Stimulated activated CD8-positive, alpha-beta memory T cell treated with anti-CD3 and anti-CD28 coated beads, Interleukin-7, amount 100 ng/mL, for 1 hour (primary cell): Measurements from ENCODE around the gene GCLM.
"Not testable (repeated sequence)": the region's sequence is repeated elsewhere in the genome, so short reads cannot be mapped to it uniquely, and the experiment has no call there.

Experiments
- DNase-seq, 2 donors: peaks; one replicate each; pipeline ENCODE4 v3.0.0-alpha.2; 2020; ENCODE audit warnings: low read depth in 2 of 2

The GCLM gene

DNA sequence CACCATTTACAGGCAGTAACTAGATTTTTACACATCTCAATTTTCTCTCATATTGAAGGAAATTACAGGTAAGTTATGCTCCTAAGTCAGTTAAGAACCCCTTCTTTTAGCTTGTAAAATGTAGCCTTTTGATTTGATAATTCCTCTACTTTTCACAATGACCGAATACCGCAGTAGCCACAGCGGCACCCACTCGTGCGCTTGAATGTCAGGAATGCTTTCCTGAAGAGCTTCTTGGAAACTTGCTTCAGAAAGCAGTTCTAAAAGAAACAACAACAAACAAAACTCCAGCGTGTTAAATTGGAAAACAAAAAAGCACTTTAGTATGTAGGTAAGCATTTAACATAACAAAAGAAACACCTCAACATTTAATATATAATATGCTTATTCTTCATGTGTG lies 20.3 kb downstream of the GCLM start:
- no peak for DNase-seq

DNA sequence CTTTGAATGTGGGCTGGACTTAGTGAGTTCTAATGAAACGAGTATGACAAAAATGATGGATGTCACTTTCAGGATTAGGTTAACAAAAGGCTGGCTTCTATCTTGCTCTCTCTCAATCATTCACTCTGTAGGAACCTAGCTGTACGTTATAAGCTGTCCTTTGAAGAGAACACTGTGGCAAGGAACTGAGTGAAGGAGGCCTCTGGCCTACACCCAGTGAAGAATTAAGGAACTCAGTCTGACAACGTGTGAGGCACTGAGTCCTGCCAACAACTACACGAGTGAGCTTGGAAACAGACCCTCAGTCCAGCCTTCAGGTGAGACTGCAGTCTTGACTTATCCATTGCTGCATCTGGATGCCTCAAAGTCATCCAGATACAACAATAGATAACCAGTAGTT lies 27.0 kb downstream of the GCLM start:
- DNase-seq, result no peak

DNA sequence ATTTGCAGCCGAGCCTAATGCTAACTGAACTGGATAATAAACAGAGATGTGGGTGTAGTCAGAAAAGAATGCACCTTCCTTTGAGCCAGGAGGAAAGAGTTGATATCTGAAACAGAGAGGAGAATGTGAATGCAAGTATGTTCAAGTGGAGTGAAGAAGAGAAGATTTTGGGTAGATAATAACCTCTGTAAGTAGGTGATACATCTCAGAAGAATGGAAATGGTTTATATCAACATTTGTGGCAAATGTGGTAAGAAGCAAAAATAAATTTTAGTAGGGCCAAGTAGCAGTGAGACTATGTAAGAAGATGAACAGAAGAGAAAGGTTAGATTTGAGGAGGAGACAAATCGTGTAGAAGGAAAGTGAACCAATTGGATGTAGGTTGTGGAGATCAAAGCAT lies 28.5 kb downstream of the GCLM start:
- no peak for DNase-seq

DNA sequence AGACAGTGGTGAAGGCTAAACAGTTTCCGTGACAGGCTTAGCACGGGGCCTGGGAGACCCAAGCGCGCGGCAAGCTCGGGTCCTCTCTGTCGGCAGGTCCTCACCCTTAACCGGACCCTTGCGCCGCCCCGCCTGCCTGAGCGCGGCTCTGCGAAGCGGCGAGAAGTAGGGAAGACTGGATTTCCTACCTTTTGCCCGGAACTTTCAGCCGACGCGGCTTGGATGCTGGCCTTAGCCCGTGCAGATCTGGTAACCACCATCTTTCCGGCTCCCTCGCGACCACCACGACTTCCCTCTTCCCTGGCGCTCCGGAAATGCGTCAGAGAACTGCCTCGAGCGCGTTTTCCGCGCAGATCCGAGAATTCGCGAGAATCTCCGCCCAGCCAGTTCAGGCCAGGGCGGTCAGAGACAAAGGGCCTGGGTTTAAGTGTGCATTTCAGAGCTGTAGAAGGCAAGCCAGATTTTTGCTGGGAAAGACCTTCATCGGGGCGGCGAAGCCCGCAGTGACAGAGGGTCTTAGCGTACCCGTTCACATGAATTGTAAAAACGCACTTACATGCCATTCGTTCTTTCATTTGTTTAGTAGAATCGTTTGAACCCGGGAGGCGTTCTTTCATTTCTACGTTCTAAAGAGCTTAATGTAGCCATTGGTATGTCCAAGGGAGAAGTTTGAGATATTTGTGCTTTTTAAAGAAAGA lies 30.2 kb downstream of the GCLM start, which contains the start of gene DNTTIP2:
DNTTIP2 (minus strand) TSS at position 318 of the 698 bp plus-strand sequence; CDS start at position 260, 58 bp downstream.
- DNase-seq, result peak; percentile 76 to 80

DNA sequence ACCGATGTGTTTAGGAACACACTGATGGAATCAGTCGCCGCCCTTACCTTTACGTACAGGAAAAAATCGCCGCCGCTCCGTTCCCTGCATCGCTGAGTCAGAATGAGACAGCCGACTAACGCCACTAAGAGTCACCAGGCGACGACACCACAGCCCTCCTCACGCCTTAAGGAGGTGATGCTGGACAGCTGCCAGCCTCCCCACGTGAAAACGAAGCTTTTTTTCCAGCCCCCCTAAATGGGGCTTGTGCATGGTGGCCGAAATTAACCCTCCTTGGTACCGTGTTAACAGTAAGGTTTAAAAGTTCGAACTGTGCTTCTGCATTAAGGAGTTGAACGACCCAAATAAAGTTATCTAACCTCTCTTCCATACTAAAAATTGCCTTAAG lies 30.7 kb downstream of the GCLM start:
- peak; percentile 45 to 48 for DNase-seq

DNA sequence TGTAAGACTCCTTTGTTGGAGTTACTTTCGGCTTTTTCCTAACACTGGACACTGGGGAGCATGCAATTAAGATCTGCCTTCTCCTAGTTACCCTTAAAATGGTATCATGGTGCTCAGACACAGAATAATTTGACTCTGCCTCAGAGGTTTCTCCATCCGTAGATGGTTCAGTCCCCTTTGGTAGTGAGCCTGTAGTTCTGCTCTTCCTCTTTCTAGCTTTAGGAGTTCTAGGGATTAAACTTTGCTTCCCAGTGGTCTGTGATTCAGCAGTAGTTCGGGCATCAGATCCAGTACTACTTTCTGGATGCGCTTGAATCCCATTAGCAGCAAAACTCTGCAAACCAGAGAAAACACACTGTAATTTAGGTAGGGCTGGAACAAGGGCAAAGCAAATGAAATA lies 31.7 kb downstream of the GCLM start:
- no peak for DNase-seq

DNA sequence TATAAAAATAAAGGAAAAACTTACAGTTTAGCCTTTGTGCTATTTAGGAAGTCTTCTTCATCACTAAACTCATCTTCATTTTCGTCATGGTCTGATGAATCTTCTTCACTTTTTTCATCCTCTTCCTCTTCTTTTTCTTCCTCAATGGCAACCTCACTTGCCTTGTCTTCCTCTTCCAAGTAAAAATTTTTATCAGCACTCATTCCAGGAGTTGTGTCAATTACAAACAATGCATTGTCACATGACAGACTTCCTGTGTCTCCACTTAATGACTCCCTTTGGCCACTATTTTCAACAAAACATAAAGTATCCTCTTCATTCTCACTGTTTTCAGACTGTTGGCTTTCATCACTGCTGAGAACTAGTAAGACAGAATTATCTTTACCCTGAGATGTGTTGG lies 33.0 kb downstream of the GCLM start:
- no peak for DNase-seq

DNA sequence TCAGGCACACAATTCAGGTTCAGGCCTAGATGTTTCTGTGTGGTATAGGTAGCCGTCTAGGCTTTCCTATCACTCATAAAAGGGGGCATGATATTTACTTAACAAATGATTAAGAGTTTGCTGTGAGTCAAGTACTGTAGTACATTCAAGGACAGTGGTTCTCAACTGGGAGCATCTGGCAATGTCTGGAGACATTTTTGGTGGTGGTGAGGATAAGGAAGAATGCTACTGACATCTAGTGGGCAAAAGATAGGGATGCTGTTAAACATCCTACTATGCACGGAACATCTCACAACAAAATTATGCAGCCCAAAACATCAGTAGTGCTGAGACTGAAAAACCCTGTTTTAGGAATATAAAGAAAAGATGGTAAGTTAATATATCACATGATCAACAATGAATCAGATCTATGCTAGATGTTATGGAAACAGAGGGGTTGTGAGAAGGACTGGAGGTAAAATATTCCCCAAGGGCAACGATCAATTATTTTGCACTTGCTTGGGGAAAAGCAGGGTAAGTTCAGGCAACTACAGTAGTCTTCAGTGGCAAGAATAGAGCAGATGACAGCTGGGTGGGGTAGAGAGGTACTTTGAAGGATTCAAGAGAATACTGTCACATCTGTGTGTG lies 35.1 kb downstream of the GCLM start:
- DNase-seq, result no peak

DNA sequence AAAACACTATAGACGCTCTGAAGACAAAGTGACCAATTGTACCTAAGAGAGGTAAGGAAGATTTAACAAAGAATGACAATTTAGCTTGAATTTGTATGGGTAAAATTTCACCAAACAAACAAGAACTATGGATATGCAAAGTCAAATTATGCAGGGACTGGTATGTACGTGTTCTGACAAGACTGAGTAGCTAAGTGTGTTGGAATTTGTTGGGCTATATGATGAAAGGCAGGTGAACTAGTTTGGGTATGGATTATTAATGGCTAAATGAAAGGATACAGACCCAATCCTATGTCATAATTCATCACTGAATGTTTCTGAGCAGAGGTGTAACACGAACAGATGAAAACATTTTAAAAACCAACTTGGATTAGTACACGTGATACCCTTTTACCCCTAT lies 37.9 kb downstream of the GCLM start:
- DNase-seq, result no peak

DNA sequence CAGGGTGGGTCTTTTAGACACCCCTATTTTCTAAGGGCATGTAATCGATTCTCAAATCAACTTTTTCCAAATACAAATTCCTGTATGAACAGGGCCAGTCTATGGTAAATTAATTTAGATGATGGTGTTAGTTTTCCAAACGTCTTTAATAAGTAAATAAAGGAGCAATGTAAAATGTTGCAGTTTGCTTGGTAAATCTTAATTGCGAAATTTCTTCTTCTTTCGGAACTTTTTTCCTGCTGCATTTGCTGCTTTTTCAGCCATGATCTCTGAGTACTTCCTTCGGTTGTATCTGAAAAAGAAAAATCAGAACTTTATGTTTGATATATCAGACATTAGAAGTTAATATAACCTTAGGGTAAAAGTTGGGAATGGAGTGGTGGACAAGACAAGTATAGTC lies 39.6 kb downstream of the GCLM start:
- no peak for DNase-seq

DNA sequence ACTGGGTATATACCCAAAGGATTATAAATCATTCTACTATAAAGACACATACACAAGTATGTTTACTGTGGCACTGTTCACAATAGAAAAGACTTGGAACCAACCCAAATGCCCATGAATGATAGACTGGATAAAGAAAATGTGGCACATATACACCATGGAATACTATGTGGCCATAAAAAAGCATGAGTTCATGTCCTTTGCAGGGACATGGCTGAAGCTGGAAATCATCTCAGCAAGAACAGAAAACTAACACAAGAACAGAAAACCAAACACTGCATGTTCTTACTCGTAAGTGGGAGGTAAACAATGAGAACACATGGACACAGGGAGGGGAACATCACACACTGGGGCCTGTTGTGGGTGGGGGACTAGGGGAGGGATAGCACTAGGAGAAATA lies 40.7 kb downstream of the GCLM start:
- not testable (repeated sequence) for DNase-seq

DNA sequence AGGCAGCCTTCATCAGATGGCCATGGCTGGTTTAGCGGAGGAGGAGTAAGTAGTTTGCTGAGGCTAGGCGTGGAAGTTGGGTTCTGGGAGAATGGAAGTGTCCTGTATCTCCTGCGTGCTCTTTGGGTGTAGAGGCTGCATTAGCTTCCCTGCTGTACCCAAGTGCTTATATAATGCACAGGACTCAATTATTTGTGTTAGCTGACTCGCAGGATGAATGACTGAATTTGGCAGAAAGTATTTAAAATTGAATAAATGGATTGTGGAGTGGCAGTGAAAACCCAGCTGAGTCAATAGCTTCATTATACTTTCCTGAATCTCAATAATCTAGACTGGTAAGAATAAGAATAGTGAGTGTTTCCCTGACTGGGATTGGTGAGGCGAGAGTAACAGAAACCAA lies 44.0 kb downstream of the GCLM start:
- DNase-seq, result no peak

DNA sequence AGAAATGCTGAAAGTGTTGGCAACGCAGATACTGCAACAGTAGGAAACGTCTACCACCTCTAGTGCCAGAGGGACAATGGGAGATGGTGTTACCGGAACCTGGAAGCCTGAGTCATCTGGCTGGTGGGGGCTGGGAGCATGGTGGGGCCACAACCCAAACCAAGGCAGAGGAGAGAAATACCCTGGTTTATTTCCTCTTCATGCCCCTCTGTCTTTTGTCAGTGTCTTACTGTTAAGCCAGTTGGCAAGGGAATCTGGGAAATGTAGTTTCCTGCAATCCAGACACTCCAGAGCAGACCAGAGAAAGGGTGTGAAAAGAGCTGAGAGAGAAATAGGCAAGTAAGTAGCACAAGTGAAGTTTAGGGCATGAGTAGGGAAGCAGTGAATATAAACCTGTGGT lies 45.1 kb downstream of the GCLM start:
- DNase-seq, result no peak

DNA sequence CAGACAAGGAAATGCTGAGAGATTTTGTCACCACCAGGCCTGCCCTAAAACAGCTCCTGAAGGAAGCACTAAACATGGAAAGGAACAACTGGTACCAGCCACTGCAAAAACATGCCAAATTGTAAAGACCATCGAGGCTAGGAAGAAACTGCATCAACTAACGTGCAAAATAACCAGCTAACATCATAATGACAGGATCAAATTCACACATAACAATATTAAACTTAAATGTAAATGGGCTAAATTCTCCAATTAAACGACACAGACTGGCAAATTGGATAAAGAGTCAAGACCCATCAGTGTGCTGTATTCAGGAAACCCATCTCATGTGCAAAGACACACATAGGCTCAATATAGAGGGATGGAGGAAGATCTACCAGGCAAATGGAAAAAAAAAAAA lies 51.6 kb downstream of the GCLM start:
- not testable (repeated sequence) for DNase-seq

DNA sequence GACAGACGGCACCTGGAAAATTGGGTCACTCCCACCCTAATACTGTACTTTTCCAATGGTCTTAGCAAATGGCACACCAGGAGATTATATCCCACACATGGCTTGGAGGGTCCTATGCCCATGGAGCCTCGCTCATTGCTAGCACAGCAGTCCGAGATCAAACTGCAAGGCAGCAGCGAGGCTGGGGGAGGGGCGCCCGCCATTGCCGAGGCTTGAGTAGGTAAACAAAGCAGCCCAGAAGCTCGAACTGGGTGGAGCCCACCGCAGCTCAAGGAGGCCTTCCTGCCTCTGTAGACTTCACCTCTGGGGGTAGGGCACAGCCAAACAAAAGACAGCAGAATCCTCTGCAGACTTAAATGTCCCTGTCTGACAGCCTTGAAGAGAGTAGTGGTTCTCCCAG lies 53.2 kb downstream of the GCLM start:
- not testable (repeated sequence) for DNase-seq

DNA sequence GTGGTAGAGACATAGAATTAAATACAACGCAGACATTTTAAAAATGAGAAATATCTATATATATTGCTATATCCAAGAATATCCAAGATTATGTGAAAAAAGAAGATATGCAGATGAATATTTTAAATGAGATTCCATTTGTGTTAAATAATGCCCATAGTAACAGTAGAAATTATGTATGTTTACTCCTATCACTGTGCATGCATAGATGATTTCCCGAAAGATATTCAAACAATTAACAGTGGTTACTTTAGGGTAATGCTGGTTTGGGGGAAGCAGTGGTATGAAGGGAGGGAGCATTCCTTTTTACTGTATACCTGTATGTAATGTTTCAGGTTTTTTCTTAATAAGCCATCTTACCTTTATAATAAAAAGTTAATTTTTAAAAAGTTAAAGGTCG lies 55.3 kb downstream of the GCLM start:
- no peak for DNase-seq

DNA sequence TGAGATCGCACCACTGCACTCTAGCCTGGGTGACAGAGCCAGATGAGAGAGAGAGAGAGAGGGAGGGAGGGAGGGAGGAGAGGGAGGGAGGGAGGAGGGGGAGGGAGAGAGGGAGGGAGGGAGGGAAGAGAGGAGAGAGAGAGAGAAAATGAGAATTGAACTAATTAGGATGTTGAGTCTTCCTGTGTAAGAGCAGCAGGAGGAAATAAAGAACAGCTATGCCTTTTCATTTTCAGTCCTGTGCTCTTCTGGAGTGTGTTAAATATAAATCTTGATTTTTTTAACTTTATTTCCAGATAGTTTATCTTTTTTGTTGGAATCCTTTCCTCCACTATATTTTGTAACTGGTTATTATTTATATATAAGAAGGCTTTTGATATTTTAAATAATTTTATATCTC lies 57.4 kb downstream of the GCLM start:
- no peak for DNase-seq

DNA sequence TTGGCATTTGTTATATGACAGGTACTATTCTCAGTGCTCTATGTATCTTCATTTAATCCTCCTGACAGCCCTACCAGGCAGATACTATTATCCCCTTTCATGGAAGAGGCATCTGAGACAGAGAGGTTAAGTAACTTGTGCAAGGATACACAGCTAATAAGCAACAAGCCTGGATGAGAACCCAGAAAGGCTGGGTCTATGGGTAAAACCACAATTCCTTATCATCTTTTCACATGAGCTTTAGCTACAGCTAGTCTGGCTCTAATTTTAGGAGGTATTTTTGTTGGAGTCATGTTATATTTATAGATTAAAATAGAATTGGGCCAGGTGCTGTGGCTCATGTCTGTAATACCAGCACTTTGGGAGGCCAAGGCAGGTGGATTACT lies 57.9 kb downstream of the GCLM start:
- DNase-seq, result no peak

DNA sequence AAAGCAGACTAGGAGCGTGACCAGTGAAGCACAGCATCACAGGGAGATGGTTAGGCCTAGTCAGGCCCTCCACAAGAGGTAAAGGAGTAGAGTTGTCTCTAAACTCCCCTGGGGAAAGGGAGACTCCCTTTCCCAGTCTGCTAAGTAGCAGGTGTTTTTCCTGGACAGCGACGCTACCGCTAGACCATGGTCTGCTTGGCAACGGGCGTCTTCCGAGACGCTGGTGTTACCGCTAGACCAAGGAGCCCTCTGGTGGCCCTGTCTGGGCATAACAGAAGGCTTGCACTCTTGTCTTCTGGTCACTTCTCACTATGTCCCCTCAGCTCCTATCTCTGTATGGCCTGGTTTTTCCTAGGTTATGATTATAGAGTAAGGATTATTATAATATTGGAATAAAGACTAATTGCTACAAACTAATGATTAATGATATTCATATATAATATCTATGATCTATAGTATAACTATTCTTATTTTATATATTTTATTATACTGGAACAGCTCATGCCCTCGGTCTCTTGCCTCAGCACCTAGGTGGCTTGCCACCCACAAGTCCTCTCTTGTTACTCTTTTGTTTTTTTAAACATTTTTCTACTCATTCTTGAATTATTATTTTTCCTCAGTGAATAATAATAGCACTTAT lies 58.4 kb downstream of the GCLM start:
- peak; percentile 11 to 22 for DNase-seq

DNA sequence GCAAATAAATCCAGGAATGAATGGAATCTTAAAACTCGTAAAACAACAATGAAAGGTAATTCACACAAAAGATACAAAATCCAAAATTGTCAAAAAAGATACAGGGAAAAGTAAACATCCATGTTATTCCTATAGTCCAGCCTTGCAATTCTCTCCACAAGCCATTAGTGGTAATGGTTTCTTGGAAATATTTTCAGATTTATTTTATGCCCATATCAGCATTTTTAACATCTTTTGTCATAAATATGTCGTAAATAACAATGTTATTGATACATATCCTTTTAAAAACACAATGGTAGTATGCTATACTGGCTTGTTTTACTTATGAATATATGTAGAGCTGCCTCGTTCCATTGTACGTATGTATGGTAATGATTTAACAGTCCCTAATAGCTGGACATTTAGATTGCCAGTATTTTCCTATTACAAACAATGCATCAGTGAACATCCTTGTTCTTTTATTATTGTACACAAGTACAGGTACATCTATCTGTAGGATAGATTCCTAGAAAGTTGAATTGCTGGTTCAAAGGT lies 60.8 kb downstream of the GCLM start:
- DNase-seq, result no peak

DNA sequence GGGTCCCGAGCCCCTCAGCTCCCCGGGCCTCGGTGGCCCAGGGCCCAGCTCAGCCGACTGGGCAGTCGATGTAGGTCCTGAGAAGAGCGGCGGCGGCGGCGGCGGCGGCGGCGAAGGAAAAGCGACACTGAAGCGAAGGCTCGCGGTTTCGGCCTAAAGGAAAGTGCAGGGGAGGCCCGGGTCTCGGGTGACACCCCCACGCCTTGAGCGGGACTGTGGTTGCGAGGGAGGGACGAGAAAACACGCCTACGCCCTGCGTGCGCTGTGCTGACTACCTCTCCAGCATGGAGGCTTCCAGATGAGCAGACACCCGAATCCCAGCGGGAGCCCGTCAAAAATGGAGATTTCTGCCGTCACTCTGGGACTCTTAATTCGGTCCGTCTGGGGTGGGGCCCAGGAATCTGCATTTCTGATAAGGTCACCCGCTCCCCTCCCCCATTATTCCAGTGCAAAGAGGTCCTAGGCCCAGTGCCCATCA lies 61.4 kb downstream of the GCLM start:
- DNase-seq, result peak; percentile 51 to 55

DNA sequence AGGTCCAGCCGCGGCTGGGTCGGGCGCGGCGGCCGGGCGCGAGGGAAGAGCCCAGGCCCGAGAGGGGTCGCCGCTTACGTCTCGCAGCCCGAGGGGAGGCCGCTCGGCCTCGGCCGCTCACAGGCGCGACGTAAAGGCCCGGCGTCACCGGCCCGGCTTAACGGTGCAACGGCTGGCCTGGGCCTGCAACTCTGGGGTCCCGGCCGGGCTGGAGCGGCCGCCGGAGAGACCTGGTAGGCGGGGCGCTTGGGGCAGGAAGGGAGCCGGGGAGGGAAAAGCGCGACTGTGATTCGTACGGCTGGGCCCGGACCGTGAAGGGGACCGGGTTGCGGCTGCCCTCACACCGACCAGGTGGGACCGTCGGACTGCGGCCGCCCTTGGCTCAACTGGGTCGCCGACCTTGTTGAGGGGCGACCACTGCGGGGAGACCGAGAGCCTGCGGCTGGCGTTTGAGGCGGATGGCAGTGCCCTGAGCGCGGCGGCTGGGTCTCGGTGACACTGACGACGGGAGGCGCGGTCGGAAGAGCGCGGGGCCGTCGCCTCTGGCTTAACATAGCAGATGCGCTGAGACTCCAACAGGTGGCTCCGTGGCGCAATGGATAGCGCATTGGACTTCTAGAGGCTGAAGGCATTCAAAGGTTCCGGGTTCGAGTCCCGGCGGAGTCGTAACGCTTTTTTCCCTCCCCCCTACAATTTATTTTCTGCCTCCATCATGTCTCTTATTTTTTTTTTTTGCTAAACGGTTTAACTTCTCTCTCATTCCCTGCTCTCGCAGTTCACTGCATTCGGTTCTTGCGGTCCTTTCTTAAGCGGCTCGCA lies 62.0 kb downstream of the GCLM start:
- peak; percentile 78 to 80 for DNase-seq
